ENCODE measurements around the gene THAP9.
A peak's percentile ranks its signal among the peaks of the same experiment; 100 is the strongest.

The THAP9 gene

GRCh38 chr4:82900411-82901182 is at the start of gene THAP9:
Gene THAP9 (plus strand): TSS chr4:82900735. CDS start chr4:82900803, 68 bp downstream.
- TF ChIP-seq RAD21 (IDR thresholded peaks at IDR 0.05; ENCODE audit: low read depth): no peak
- no peak for TF ChIP-seq TEAD4 (IDR thresholded peaks at IDR 0.05)
- no peak for TF ChIP-seq REST (IDR thresholded peaks at IDR 0.05; ENCODE audit: low read depth)
- TF ChIP-seq YY1 (IDR thresholded peaks at IDR 0.05; ENCODE audit: low read depth): peak; percentile 62
- peak; percentile 90 for TF ChIP-seq TAF1 (IDR thresholded peaks at IDR 0.05; ENCODE audit: low read depth)
- TF ChIP-seq TCF12 (IDR thresholded peaks at IDR 0.05; ENCODE audit: low read depth): no peak; the same call in 1 of the 2 replicates
- TF ChIP-seq CEBPB (IDR thresholded peaks at IDR 0.05): no peak
- TF ChIP-seq NFIC (IDR thresholded peaks at IDR 0.05): no peak
- peak; percentile 86 for TF ChIP-seq CREB1 (IDR thresholded peaks at IDR 0.05; ENCODE audit: low read depth)
- peak; percentile 59 for TF ChIP-seq MAX (IDR thresholded peaks at IDR 0.05)
- TF ChIP-seq USF1 (IDR thresholded peaks at IDR 0.05): peak; percentile 2; the same call in 1 of the 2 replicates
- TF ChIP-seq ZBTB7A (IDR thresholded peaks at IDR 0.05; ENCODE audit: low read depth): no peak
- TF ChIP-seq EGR1 (IDR thresholded peaks at IDR 0.05): peak; percentile 38; the same call in 1 of the 2 replicates
- 0 out of 2 replicates have a peak, but pooled peaks have one; percentile 10 for TF ChIP-seq FOXM1 (IDR thresholded peaks at IDR 0.05; ENCODE audit: borderline replicate concordance, low read depth)
- peak; percentile 6; the same call in 1 of the 2 replicates for TF ChIP-seq EP300 (IDR thresholded peaks at IDR 0.05; ENCODE audit: borderline replicate concordance)

GRCh38 chr4:82851318-82851717 is 49.2 kb upstream of the THAP9 start:
- no peak for TF ChIP-seq EP300 (IDR thresholded peaks at IDR 0.05; ENCODE audit: borderline replicate concordance)
- no peak for TF ChIP-seq USF1 (IDR thresholded peaks at IDR 0.05)
- no peak for TF ChIP-seq ZBTB7A (IDR thresholded peaks at IDR 0.05; ENCODE audit: low read depth)
- TF ChIP-seq TAF1 (IDR thresholded peaks at IDR 0.05; ENCODE audit: low read depth): no peak
- no peak for TF ChIP-seq CEBPB (IDR thresholded peaks at IDR 0.05)
- no peak for TF ChIP-seq CREB1 (IDR thresholded peaks at IDR 0.05; ENCODE audit: low read depth)
- TF ChIP-seq RAD21 (IDR thresholded peaks at IDR 0.05; ENCODE audit: low read depth): no peak
- TF ChIP-seq TEAD4 (IDR thresholded peaks at IDR 0.05): no peak
- TF ChIP-seq TCF12 (IDR thresholded peaks at IDR 0.05; ENCODE audit: low read depth): no peak

GRCh38 chr4:82851885-82852750 is 48.4 kb upstream of the THAP9 start:
- TF ChIP-seq TEAD4 (IDR thresholded peaks at IDR 0.05): no peak
- peak; percentile 43 for TF ChIP-seq RAD21 (IDR thresholded peaks at IDR 0.05; ENCODE audit: low read depth)
- no peak for TF ChIP-seq TAF1 (IDR thresholded peaks at IDR 0.05; ENCODE audit: low read depth)
- no peak for TF ChIP-seq YY1 (IDR thresholded peaks at IDR 0.05; ENCODE audit: low read depth)

- no peak for TF ChIP-seq CREB1 (IDR thresholded peaks at IDR 0.05; ENCODE audit: low read depth)
- no peak for TF ChIP-seq TEAD4 (IDR thresholded peaks at IDR 0.05)
- no peak for TF ChIP-seq USF1 (IDR thresholded peaks at IDR 0.05)
- TF ChIP-seq MAX (IDR thresholded peaks at IDR 0.05): no peak
- no peak for TF ChIP-seq REST (IDR thresholded peaks at IDR 0.05; ENCODE audit: low read depth)
- TF ChIP-seq FOXM1 (IDR thresholded peaks at IDR 0.05; ENCODE audit: borderline replicate concordance, low read depth): no peak
- no peak for TF ChIP-seq TAF1 (IDR thresholded peaks at IDR 0.05; ENCODE audit: low read depth)
- no peak for TF ChIP-seq EGR1 (IDR thresholded peaks at IDR 0.05)
- no peak for TF ChIP-seq EP300 (IDR thresholded peaks at IDR 0.05; ENCODE audit: borderline replicate concordance)
- TF ChIP-seq CEBPB (IDR thresholded peaks at IDR 0.05): no peak
- TF ChIP-seq TCF12 (IDR thresholded peaks at IDR 0.05; ENCODE audit: low read depth): no peak
- no peak for TF ChIP-seq RAD21 (IDR thresholded peaks at IDR 0.05; ENCODE audit: low read depth)
- no peak for TF ChIP-seq YY1 (IDR thresholded peaks at IDR 0.05; ENCODE audit: low read depth)
- TF ChIP-seq ZBTB7A (IDR thresholded peaks at IDR 0.05; ENCODE audit: low read depth): no peak
- no peak for TF ChIP-seq NFIC (IDR thresholded peaks at IDR 0.05)
Measured at GRCh38 chr4:82852751-82853285, 47.7 kb upstream of the THAP9 start.
